WI38 (cell line): Measurements from ENCODE around the gene FGD4.

Experiments used
- H3K4me3 ChIP-seq: 2 replicates; pipeline ENCODE4 v1.5.1; 2011; ENCODE audit warnings: low read depth, mild to moderate bottlenecking, control low read depth, low read length
- TF ChIP-seq, protein P1 (sequence below): IDR thresholded peaks from 2 replicates; pipeline ENCODE4 v1.5.1; 2012; ENCODE audit warnings: low read depth, mild to moderate bottlenecking, control low read depth, low read length

Gene FGD4

DNA sequence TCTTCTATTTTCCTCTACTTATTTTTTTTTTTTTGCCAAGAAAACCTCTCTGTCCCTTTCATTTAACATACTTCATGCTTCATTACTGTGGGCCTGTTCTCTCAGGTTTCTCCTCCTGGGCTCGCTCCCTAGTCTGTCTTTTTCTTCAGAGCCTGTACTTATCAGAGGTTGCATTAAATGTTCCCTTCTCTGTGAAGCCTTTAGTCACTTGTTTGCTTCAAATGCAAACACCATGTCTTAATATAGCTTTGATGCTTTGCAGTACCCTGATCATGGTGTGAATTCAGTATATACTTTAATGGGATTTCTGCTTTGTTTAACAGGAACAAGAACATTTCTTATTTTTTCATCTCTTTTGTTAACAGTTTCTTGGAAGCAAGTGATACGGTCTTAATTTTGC is 207.1 kb downstream of the FGD4 start:
- no peak overlapping the region for H3K4me3 ChIP-seq
- TF ChIP-seq, protein P1, sequence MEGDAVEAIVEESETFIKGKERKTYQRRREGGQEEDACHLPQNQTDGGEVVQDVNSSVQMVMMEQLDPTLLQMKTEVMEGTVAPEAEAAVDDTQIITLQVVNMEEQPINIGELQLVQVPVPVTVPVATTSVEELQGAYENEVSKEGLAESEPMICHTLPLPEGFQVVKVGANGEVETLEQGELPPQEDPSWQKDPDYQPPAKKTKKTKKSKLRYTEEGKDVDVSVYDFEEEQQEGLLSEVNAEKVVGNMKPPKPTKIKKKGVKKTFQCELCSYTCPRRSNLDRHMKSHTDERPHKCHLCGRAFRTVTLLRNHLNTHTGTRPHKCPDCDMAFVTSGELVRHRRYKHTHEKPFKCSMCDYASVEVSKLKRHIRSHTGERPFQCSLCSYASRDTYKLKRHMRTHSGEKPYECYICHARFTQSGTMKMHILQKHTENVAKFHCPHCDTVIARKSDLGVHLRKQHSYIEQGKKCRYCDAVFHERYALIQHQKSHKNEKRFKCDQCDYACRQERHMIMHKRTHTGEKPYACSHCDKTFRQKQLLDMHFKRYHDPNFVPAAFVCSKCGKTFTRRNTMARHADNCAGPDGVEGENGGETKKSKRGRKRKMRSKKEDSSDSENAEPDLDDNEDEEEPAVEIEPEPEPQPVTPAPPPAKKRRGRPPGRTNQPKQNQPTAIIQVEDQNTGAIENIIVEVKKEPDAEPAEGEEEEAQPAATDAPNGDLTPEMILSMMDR, result no peak

DNA sequence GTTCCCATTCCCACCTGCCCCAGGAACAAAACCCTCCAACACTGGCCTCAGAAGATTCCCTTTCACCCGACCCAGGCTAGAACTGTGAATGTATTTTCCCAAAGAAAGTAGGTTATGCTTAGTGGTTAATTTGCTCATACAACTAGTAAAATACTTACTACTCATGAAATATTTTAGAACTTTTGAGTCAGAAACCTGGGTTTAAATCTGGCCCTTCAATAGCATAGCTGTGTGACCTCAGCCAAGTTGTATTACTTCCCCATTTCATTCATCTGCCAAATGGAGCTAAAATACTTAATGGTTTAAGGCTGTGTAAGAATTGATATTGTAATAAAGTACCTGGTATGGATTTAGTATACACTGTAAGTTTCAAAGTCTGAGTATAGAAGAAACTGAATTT is 210.6 kb downstream of the FGD4 start:
- H3K4me3 ChIP-seq, result no peak overlapping the region
- TF ChIP-seq, protein P1, result no peak

DNA sequence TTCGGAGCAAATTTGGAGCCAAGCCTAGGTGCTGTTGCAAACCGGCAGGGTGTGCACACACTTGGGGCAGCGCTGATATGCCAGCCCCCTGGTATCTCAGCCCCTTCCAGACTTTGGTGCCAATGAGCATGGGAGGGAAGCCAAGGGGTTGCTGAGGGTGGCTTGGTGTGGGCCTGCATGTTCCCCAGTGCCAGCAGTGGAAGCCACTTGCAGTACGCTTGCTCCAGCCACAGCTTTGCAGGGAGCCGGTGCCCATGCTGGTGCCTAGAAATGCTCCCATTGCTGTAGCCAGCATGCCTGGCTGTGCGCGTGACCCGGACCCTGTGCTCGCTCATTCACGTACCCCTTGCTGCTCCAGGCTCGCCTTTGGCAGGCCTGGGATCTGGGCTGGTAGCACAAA is 212.6 kb downstream of the FGD4 start:
- TF ChIP-seq, protein P1, result no peak
- no peak overlapping the region for H3K4me3 ChIP-seq

DNA sequence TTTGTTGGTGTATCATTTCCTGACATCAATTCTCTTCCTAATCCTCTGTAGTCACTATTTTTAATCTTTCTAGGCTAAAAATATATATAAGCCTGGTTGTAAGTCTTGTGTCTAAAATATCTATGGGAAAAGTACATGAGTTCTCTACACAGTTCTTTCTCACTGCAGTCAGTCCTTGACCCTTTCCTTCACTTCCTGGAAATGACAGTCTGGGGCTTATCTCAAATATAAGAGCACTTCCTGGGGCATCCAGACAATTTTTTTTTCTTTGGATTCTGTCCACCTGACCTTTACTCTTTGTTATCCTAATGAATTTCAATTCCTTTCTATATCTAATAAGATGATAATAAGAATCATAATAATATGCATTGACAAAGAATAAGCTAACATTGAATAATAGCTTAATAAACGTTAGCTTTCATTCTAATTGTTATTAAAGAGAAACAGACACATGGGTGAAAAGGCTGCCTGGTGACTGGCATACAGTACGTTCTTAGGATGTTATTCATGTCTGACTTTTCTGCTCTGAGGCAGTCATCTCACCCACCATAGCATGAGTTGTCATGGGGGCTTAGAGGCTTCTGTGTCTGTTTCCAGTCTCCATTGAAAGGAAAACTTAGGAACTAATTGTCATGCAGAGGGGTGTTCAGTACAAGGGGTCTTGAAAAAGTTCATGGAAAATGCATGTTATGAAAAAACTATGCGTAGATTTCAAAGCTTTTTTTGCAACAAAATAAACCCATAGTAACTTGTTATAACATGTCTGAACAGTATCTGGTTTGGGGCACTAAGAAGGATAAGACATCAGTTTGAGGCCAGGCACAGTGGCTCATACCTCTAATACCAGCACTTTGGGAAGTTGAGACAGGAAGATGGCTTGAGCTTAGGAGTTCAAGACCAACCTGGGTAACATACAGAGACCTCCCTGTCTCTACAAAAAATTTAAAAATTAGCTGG is 213.6 kb downstream of the FGD4 start:
- TF ChIP-seq, protein P1, result no peak

DNA sequence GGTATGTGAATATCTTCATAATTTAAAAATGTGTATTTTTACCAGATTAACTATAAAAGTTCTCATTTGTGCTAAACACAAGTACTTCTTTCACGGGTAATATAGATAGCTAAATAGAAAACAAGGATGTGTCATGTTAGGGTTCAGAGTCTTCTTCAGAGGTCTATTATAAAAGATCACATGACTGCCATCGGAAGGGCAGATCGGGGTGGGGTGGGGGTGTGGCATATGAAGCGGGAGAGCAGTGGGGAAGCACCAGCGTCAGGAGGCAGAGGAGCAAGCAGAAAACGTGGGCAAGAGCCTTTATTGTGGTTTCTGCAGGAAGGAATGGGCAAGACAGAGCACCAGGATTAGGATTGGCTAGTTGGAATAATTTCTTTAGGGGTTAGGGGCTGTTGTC is 216.1 kb downstream of the FGD4 start:
- TF ChIP-seq, protein P1, result no peak
- no peak overlapping the region for H3K4me3 ChIP-seq

More for the DNA sequence above, 213.6 kb downstream of the FGD4 start:
- no peak overlapping the region for H3K4me3 ChIP-seq

DNA sequence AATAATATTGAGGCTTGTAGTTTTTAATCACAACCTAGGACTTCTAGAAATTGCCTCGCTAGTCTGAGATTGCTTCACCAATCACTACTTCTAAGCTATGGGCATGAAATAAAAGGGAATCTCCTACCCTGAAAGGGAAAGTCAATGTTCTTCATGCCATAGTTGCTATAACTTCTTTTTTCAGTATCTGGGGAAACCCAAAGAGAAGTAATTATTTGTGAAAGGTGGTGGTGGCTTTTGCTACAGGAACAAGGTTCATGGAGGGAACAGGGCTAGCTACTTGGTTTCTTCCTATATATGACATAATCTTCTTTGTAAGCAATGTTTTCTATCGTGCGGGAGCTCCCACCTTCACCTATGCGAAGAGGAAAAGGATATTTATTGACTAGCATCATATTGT is 218.2 kb downstream of the FGD4 start:
- TF ChIP-seq, protein P1, result no peak
- no peak overlapping the region for H3K4me3 ChIP-seq

DNA sequence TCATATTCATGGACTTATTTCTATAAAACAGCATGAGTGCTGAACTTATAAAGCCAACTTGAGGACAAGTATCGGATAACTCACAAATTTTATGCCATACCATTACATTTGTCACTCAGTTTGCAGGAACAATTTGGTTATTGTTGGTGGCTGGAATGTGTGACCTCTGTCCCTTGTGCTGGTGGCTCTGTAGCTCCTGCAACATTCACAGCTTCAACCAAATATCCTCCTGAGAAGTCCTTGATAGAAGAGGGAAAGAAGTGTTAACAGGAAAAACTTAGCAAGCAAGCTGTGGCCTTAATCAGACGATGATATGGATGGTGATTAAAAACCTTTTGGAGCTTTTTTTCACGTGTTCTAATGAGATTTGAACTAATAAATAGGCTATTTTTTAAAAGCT is 218.8 kb downstream of the FGD4 start:
- no peak overlapping the region for H3K4me3 ChIP-seq
- TF ChIP-seq, protein P1, result no peak
